GM21526 (cell line): ENCODE measurements around the gene ITGB5.

Experiments used
- ATAC-seq: cut with Tn5 transposase; IDR thresholded peaks from one replicate; pipeline ENCODE4 v1.9.1; 2021; ENCODE audit warnings: moderate library complexity; ENCODE audit not compliant: unreplicated experiment, low FRiP score

ITGB5 gene

DNA sequence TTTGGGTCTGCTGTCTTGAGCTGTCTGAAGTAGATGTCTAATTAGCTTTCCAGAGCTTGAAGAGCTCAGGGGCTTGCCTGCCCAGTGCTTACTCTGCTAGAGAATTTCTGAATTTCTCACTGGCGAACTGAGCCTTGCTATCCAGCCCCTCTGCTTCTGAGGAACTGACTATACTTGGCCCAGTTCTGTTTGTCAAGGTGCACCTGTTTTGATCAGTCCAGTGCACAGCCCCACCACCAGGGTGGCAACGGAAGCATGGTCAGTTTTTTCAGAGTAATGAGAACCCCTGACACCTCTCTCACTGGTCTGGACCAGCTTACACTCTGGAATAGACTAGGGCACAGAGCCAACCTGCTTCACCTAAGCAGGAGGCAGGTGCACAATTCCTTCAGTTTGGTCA, 25.2 kb downstream of the ITGB5 start:
- no peak for ATAC-seq

GRCh38 chr3:124861041-124861440, 26.1 kb downstream of the ITGB5 start:
- no peak for ATAC-seq

- ATAC-seq: no peak
These were observed 26.6 kb downstream of the ITGB5 start for GRCh38 chr3:124860599-124860998.

- ATAC-seq: no peak
These were observed 28.1 kb downstream of the ITGB5 start for GRCh38 chr3:124859025-124859424.

DNA sequence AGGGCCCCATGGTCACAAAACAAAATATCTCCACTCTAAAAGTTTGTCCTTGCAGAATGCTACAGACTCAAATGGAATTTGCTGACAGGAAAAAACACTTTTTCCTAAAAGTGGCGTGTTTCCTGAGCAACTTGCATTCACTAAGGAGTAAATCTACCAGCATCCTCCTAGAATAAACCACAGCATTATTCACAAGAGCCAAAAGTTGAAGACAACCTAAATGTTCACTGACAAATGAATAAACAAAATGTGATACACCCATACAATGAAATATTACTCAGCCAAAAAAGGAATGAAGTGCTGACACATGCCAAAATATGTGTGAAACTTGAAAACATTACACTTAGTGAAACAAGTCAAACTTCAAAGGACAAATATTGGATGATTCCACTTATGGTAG, 28.9 kb downstream of the ITGB5 start:
- no peak for ATAC-seq

DNA sequence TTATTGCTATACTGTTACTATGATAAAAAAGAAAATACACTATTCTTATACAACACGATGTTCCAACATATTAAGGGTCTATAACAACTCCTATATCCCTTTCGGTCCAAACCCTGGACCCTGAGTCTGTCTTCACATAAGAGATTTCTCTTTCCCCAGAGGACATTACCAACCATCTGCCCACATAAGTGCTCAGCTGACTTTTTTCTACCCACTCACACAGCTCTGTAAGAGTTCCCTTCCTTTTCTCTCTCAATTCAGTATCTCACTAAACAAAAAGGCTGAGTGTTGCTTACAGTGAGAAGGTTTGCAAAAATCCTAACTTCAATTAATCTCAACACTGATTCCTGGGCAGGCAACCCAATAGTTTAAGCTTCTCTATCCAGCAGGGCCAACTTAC, 30.5 kb downstream of the ITGB5 start:
- ATAC-seq: no peak

GRCh38 chr3:124854009-124854408, 33.2 kb downstream of the ITGB5 start:
- no peak for ATAC-seq

DNA sequence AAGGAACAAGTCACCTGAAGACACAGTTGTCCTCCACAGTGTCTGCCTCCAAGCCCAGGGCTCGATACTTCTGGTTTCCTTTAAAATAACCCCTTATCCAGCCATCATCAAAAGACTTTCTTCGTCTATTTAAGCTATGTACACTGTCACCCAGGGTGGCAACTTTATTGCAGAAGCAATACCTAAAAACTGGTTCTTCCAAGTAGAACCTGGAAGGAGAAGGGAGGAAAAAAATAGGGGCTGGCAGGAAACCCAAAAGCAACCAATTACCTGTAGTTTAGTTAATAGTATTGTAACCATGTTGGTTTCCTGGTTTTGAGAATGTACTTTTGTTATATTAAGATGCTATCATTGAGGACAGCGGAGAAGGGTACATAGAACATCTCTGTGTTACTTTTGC, 33.7 kb downstream of the ITGB5 start:
- no peak for ATAC-seq

DNA sequence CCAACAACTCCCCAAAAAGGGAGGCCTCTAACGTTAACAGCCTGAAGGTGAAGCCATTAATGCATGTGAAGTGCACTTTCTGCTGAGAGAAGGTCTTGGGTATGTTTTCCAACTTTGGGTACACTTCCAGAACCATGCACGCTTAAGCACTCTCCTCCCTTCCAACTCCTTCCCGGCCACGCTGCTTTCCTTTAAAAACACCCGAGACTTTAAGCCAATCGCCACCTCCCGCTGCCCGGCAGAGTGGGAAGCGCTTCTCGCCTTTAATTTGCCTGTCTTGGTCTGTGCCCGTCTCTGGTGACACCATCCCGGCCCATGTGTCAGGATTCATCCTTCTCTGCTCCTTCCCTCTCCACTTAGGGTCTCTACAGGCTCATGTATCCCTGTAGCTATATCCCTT, 35.3 kb downstream of the ITGB5 start:
- no peak for ATAC-seq

DNA sequence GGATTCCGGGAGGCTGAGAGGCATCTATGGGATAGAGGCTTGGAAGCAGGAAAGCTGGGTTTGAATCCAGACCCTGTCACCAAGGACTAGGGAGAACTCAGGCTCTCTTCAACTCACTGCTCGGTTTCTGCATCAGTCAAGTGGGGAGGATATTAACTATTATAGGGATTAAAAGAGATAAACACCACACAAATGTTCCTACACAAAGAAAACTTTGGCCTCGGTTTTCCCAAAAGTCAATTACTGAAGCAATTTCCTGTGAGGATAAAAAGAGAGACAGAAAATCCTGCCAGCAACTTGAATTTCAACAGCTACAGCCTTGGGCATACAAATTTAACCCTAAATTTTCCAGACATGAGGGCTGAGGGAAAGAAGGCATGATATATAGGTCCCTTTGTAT, 36.0 kb downstream of the ITGB5 start:
- ATAC-seq: no peak

DNA sequence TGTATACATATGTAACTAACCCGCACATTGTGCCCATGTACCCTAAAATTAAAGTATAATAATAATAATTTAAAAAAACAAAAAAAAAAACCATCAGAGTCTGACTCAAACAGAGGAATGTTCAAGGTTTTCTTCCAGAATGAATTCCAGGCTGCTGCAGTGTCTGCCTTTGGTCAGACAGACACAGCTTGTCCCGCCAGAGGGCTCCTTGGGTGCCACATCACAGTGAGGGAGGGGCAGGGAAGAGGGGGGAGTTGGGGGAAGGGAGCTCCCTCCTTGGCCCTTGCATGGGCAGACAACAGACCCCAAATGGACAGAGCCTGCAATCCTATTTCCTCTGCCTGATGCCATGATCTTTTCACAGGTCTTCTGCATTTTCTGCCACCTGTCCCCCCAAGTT, 36.5 kb downstream of the ITGB5 start:
- no peak for ATAC-seq

DNA sequence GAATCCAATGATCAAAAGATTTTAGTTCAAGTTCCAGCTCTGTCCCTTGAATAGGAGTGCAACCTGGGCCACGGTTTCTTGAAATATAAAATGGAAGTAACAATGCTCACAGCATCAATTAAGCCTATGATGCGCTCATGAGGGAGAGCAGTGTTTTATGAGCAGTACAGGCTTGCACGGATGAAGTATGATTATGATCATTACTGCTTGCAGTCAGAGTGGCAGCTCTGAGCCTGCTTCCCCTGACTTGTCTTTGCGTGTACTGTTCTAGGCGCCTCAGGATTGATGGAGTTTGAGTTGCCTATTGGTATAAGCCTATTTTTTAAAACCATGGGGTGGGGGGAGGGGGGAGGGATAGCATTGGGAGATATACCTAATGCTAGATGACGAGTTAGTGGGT, 37.0 kb downstream of the ITGB5 start:
- ATAC-seq: no peak

DNA sequence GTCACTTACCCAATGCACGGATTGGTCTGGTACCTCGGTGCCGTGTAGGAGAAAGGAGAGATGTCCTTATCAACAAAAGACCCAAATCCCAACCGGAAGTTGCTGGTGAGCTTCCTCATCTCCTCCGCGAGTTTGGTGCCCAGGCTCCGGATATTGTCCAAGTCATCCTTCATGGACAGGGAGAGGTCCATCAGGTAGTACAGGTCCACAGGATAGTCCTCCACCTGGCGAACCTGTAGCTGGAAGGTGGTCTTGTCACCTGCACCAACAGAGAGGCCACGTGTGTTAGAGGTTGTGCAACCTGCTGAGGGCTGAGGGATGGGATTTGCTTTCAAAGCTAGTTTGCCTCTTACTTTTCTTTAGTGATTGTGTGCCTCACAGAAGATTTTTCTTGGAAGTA, 38.9 kb downstream of the ITGB5 start:
- ATAC-seq: no peak

GRCh38 chr3:124847863-124848262, 39.3 kb downstream of the ITGB5 start:
- ATAC-seq: no peak

DNA sequence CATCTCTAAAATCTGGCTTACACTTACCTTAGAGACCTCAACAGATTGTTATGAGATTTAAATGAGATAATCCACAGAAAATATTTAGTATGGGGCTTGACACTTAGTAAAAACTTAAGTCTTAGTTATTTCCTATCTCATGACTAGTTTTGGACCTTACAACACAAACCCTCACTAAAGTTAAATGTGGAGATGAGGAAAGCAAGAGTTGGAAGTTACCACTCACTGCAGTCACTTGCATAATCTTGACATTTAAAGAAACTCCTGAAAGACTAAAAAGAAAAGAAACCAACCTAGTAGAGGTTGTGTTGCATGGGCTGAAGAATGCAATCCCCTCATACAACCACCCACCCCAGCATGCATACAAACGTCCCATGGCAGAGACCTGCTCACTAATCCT, 40.1 kb downstream of the ITGB5 start:
- no peak for ATAC-seq

- no peak for ATAC-seq
These were observed 41.0 kb downstream of the ITGB5 start for GRCh38 chr3:124846189-124846588.

DNA sequence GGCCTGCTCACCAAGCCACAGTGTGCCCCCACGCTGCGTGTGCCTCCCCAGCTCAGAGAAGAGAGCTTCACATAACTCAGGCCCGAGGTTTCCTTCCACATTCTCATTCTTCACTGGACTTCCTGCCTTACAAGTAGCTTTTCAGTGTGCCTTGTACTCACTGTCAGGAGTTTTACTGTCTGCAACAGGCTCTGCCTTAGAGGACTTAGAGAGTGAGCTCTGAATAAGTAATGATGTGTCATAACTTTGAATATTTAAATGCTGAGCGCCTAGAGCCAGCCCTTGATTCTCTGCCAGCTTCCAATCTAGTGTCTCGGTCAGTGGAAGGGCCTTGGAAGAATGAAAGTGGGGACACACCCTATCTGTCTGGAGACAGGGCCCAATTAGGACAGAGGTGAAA, 41.8 kb downstream of the ITGB5 start:
- ATAC-seq: no peak

- ATAC-seq: no peak
These were observed 43.5 kb downstream of the ITGB5 start for GRCh38 chr3:124843506-124844177.

- no peak for ATAC-seq
These were observed 44.1 kb downstream of the ITGB5 start for GRCh38 chr3:124843047-124843446.

DNA sequence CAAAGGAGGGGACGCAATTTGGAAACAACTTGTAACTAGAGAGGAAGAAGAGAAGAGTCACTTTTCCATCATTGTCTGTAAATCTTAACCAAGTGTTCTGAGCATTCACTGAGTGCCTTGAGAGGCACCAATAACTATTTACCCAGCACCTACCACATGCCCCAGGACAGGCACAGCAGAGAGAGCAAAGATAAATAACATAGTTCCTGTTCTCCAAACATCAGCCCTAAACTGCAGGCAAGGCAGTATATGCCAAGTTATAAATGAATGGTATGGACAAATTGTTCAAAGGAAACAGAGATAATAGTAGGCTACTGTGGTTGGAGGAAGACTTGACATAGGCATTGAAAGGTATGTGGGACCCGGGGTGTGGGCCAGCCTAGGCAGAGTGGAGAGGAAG, 45.6 kb downstream of the ITGB5 start:
- no peak for ATAC-seq

DNA sequence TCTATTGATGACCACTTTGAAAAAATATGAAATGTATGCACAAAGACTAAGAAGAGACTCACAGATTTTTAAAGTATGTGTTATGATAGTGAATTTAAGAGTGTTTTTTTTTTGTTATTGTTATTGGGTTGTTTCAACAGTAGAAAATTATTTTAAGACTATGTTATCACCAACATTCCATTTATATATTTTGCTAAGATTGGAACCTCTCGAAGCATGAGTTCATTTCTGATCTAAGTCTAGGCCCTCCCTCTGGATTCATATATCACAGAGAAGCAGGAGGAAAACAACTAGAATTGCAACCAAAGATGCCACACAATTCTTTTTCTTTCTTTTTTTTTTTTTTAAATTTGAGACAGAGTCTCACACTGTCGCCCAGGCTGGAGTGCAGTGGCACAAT, 46.8 kb downstream of the ITGB5 start:
- no peak for ATAC-seq

- ATAC-seq: no peak
These were observed 47.3 kb downstream of the ITGB5 start for GRCh38 chr3:124839896-124840295.

- no peak for ATAC-seq
These were observed 48.2 kb downstream of the ITGB5 start for GRCh38 chr3:124838963-124839362.
